Measurements from ENCODE around the gene POLR3K. TPM values are rescaled to one million over a fixed set of nuclear protein-coding genes. Genes with fewer than 3 reads are reported as not detected.

POLR3K gene
- total RNA-seq, 1 experiment from 2014 or later: 40.1 TPM

DNA sequence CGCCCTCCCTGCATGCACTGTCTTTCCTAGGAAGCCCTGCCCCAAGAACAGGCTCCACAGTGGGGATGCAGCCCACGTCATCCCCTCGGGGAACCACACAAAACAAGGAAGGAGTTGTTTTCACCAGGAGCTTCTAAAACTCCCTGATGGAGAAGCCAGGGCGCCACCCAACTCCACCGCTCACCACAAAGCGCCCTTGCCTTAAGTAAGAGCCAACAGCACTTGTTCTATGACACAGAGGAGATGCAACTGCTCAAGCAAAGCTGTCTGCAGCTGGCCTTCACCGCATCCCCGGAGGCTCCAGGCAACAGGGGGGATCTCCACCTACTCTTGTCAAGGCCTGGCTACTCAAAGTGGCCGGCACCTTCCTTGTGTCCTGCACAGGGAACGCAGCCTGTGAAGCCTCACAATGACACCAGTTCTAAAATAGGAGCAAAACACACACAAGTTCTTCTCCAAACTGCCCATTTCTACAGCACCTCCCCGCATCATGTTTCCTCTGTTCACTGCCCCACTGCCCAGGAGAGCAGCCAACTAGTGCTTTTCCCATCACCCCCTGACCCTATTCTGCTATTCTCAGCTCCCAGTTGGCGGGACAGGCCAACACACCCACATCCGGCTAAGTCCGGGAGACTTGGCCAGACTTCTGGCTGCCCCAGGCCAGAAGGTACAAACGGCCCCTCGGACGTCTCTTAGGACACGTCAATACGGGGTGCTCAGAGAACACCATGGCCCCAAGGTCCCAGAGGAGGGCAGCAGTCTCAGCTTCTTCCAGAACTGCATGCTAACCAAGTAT lies 48.9 kb upstream of the POLR3K start:
- peak overlapping the region; percentile 57; the same call in 1 of the 2 replicates for H3K27ac Mint-ChIP-seq
- H3K4me3 Mint-ChIP-seq: no peak overlapping the region
- H3K36me3 Mint-ChIP-seq: no peaks in the 10 kb centered on the region; the same call in none of the 2 replicates
- ChIA-PET POLR2A (interaction anchor here (0.6 kb wide), 1 partner anchor 15 kb away, joined by 3 read pairs; no protein-coding TSS in a partner anchor), CTCF (interaction anchor here (1.0 to 1.5 kb wide), 2 partner anchors 16 to 36 kb away, joined by 5 to 6 read pairs; no protein-coding TSS in a partner anchor)
- H3K9me3 Mint-ChIP-seq: no peaks in the 10 kb centered on the region
- H3K4me1 Mint-ChIP-seq: peaks cover 3% of the 10 kb centered on the region; the same call in 1 of the 2 replicates
- no peak for ATAC-seq
- TF ChIP-seq TEAD4 (CRISPR knock-in tag; IDR thresholded peaks at IDR 0.05): no peak
- TF ChIP-seq ARID4B (CRISPR knock-in tag; IDR thresholded peaks at IDR 0.05; ENCODE audit: borderline replicate concordance): no peak
- no peak for TF ChIP-seq ZSCAN18 (CRISPR knock-in tag; IDR thresholded peaks at IDR 0.05)
- TF ChIP-seq, protein P1, sequence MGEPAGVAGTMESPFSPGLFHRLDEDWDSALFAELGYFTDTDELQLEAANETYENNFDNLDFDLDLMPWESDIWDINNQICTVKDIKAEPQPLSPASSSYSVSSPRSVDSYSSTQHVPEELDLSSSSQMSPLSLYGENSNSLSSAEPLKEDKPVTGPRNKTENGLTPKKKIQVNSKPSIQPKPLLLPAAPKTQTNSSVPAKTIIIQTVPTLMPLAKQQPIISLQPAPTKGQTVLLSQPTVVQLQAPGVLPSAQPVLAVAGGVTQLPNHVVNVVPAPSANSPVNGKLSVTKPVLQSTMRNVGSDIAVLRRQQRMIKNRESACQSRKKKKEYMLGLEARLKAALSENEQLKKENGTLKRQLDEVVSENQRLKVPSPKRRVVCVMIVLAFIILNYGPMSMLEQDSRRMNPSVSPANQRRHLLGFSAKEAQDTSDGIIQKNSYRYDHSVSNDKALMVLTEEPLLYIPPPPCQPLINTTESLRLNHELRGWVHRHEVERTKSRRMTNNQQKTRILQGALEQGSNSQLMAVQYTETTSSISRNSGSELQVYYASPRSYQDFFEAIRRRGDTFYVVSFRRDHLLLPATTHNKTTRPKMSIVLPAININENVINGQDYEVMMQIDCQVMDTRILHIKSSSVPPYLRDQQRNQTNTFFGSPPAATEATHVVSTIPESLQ (CRISPR knock-in tag; IDR thresholded peaks at IDR 0.05): no peak
- TF ChIP-seq ZNF263 (CRISPR knock-in tag; IDR thresholded peaks at IDR 0.05; ENCODE audit: low read depth): no peak
- TF ChIP-seq, protein P2, sequence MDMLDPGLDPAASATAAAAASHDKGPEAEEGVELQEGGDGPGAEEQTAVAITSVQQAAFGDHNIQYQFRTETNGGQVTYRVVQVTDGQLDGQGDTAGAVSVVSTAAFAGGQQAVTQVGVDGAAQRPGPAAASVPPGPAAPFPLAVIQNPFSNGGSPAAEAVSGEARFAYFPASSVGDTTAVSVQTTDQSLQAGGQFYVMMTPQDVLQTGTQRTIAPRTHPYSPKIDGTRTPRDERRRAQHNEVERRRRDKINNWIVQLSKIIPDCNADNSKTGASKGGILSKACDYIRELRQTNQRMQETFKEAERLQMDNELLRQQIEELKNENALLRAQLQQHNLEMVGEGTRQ (CRISPR knock-in tag; IDR thresholded peaks at IDR 0.05): no peak
- TF ChIP-seq STAT6 (CRISPR knock-in tag; conservative IDR thresholded peaks at IDR 0.05; ENCODE audit: low read depth): no peak
- TF ChIP-seq, protein P3, sequence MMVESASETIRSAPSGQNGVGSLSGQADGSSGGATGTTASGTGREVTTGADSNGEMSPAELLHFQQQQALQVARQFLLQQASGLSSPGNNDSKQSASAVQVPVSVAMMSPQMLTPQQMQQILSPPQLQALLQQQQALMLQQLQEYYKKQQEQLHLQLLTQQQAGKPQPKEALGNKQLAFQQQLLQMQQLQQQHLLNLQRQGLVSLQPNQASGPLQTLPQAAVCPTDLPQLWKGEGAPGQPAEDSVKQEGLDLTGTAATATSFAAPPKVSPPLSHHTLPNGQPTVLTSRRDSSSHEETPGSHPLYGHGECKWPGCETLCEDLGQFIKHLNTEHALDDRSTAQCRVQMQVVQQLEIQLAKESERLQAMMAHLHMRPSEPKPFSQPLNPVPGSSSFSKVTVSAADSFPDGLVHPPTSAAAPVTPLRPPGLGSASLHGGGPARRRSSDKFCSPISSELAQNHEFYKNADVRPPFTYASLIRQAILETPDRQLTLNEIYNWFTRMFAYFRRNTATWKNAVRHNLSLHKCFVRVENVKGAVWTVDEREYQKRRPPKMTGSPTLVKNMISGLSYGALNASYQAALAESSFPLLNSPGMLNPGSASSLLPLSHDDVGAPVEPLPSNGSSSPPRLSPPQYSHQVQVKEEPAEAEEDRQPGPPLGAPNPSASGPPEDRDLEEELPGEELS (CRISPR knock-in tag; IDR thresholded peaks at IDR 0.05): no peak
- TF ChIP-seq RORB (CRISPR knock-in tag; IDR thresholded peaks at IDR 0.05): no peak
- no peak for TF ChIP-seq FOXJ3 (CRISPR knock-in tag; IDR thresholded peaks at IDR 0.05; ENCODE audit: borderline replicate concordance)
- TF ChIP-seq, protein P4, sequence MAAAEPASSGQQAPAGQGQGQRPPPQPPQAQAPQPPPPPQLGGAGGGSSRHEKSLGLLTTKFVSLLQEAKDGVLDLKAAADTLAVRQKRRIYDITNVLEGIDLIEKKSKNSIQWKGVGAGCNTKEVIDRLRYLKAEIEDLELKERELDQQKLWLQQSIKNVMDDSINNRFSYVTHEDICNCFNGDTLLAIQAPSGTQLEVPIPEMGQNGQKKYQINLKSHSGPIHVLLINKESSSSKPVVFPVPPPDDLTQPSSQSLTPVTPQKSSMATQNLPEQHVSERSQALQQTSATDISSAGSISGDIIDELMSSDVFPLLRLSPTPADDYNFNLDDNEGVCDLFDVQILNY (CRISPR knock-in tag; IDR thresholded peaks at IDR 0.05): no peak
- TF ChIP-seq, protein P5, sequence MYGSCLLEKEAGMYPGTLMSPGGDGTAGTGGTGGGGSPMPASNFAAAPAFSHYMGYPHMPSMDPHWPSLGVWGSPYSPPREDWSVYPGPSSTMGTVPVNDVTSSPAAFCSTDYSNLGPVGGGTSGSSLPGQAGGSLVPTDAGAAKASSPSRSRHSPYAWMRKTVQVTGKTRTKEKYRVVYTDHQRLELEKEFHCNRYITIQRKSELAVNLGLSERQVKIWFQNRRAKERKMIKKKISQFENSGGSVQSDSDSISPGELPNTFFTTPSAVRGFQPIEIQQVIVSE (CRISPR knock-in tag; IDR thresholded peaks at IDR 0.05; ENCODE audit: borderline replicate concordance): no peak
- TF ChIP-seq ZNF671 (CRISPR knock-in tag; IDR thresholded peaks at IDR 0.05): no peak
- DNase-seq (ENCODE audit: low spot score): no peak
- H3K27me3 Mint-ChIP-seq (ENCODE audit: low read depth): no peaks in the 10 kb centered on the region
